HepG2 (cell line): ENCODE data around the gene CCDC8. TPM values are rescaled to one million over a fixed set of nuclear protein-coding genes. Genes with fewer than 3 reads are reported as not detected.

Experiments
- ATAC-seq: fragments of 200-7000 bp; cut with Tn5 transposase; 3 replicates; pipeline ENCODE4 v1.9.1; 2020; ENCODE audit warnings: mild to moderate bottlenecking, moderate library complexity
- BruUV-seq: library from RNA; stranded (reverse); fragments of 400-500 nt; replicated peaks from 2 replicates; lab custom pipeline; 2021; lab: Mats Ljungman, UMichigan
- CTCF ChIA-PET: fragments of 300-600 bp; formaldehyde crosslinking; extraction: SDS; loops from one replicate; lab custom pipeline; 2021; ENCODE audit warnings: low total read pairs, inconsistent platforms, low intra/inter-chr PET ratio; lab: Yijun Ruan, JAX
- POLR2A ChIA-PET: fragments of 350-600 bp; sonication (Branson Sonifier 250); formaldehyde crosslinking; loops from one replicate; lab custom pipeline; 2020; ENCODE audit warnings: antibody characterized with exemption, inconsistent platforms; lab: Yijun Ruan, JAX
- DNase-seq: peaks from one replicate; pipeline ENCODE4 v3.0.0-alpha.2; 2015; ENCODE audit warnings: low spot score
- FAIRE-seq: peaks from 3 replicates; lab custom pipeline; 2011; peaks lifted over from hg19 to GRCh38; lab: Jason Lieb, UNC
- H2AFZ ChIP-seq: one replicate; pipeline ENCODE4 v1.6.1; 2011; ENCODE audit warnings: low read length, inconsistent platforms
- H3K27ac ChIP-seq: fragments of 300-600 bp; 3 replicates; pipeline ENCODE4 v1.8.0; 2011; ENCODE audit warnings: mixed run types, mild to moderate bottlenecking, mixed read lengths, low read length, inconsistent platforms; ENCODE audit not compliant: insufficient read depth; ENCODE audit errors: extremely low read length
- H3K27me3 ChIP-seq, 2 experiments: fragments of 200-600 bp in 1 of 2; 2 replicates in 1 of 2; 3 replicates in 1 of 2; pipeline versions ENCODE4 v1.6.0 to v1.8.0; 2011; ENCODE audit warnings: low read length in 2 of 2, mild to moderate bottlenecking in 2 of 2, moderate library complexity in 2 of 2, inconsistent platforms in 1 of 2; ENCODE audit not compliant: insufficient read depth in 2 of 2, control insufficient read depth in 1 of 2
- H3K36me3 ChIP-seq, 2 experiments: fragments of 200-600 bp in 1 of 2; replicated peaks in 1 of 2; 2 replicates in 1 of 2; 3 replicates in 1 of 2; pipeline versions ENCODE4 v1.5.1 to v1.8.0; 2011; ENCODE audit warnings: low read length in 2 of 2, inconsistent platforms in 1 of 2; ENCODE audit not compliant: insufficient read depth in 2 of 2, control insufficient read depth in 1 of 2
- H3K4me1 ChIP-seq: 2 replicates; pipeline ENCODE4 v1.5.1; 2012; ENCODE audit warnings: low read length, inconsistent platforms; ENCODE audit not compliant: insufficient read depth
- H3K4me2 ChIP-seq: 2 replicates; pipeline ENCODE4 v1.6.0; 2011; ENCODE audit warnings: low read depth, low read length, inconsistent platforms
- H3K4me3 ChIP-seq, 3 experiments: fragments of 200-600 bp in 1 of 3; sonication (generic), shearing (Covaris generic) in 1 of 3; replicated peaks in 1 of 3; 2 replicates each; pipeline ENCODE4 v1.5.1; 2011 to 2016; ENCODE audit warnings: low read length in 3 of 3, inconsistent platforms in 2 of 3, low read depth in 2 of 3, mild to moderate bottlenecking in 2 of 3, control low read depth in 1 of 3, mixed read lengths in 1 of 3; ENCODE audit not compliant: insufficient read depth in 1 of 3
- H3K79me2 ChIP-seq: one replicate; pipeline ENCODE4 v1.6.1; 2011; ENCODE audit warnings: low read length, inconsistent platforms; ENCODE audit not compliant: insufficient read depth
- H3K9ac ChIP-seq: 2 replicates; pipeline ENCODE4 v1.6.0; 2011; ENCODE audit warnings: mild to moderate bottlenecking, low read depth, low read length, inconsistent platforms; ENCODE audit not compliant: insufficient read depth
- H3K9me3 ChIP-seq: 2 replicates; pipeline ENCODE4 v1.5.1; 2012; ENCODE audit warnings: mild to moderate bottlenecking, low read length
- H4K20me1 ChIP-seq: 2 replicates; pipeline ENCODE4 v1.6.0; 2011; ENCODE audit warnings: inconsistent platforms, mild to moderate bottlenecking, low read length, moderate library complexity; ENCODE audit not compliant: insufficient read depth
- CENPT ChIP-seq: sonication (generic); formaldehyde crosslinking; IDR thresholded peaks from 2 replicates; pipeline ENCODE4 v1.8.0; 2022; ENCODE audit warnings: low read depth, mild to moderate bottlenecking, moderate library complexity, missing genetic modification reagents
- NFYC ChIP-seq: IDR thresholded peaks from 2 replicates; pipeline ENCODE4 v1.6.1; 2016; ENCODE audit warnings: missing genetic modification reagents, missing compliant biosample characterization
- RAD21 ChIP-seq: fragments of 450-650 bp; formaldehyde crosslinking; IDR thresholded peaks from 2 replicates; pipeline ENCODE4 v1.5.0; 2020; ENCODE audit warnings: mild to moderate bottlenecking
- TBX3 ChIP-seq: fragments of 450-650 bp; IDR thresholded peaks from 2 replicates; pipeline ENCODE4 v1.6.1; 2017; ENCODE audit warnings: antibody characterized with exemption, mild to moderate bottlenecking, inconsistent platforms, borderline replicate concordance
- TRAFD1 ChIP-seq: sonication (generic); formaldehyde crosslinking; IDR thresholded peaks from 2 replicates; pipeline ENCODE4 v1.5.1; 2020; ENCODE audit warnings: missing genetic modification reagents, mild to moderate bottlenecking, borderline replicate concordance
- ZBTB20 ChIP-seq: sonication (generic); formaldehyde crosslinking; IDR thresholded peaks from 2 replicates; pipeline ENCODE4 v1.8.1; 2023; ENCODE audit warnings: missing genetic modification reagents, low read depth, mild to moderate bottlenecking, borderline replicate concordance
- ZFAT ChIP-seq: sonication (generic); formaldehyde crosslinking; conservative IDR thresholded peaks from 2 replicates; pipeline ENCODE4 v1.8.1; 2023; ENCODE audit warnings: missing genetic modification reagents, inconsistent platforms
- ZNF501 ChIP-seq: sonication (generic); formaldehyde crosslinking; IDR thresholded peaks from 2 replicates; pipeline ENCODE4 v1.5.1; 2020; ENCODE audit warnings: mild to moderate bottlenecking, moderate library complexity, missing genetic modification reagents
- WGBS: methylation state at CpG from one replicate; pipeline ENCODE4 v1.1.6; 2017; ENCODE audit warnings: low lambda C conversion rate; 5-methylcytosine and 5-hydroxymethylcytosine counted together
- in situ Hi-C: cut with HindIII; loops from 2 replicates; pipeline ENCODE4 v1.10.0; 2017; ENCODE audit warnings: low pct_unique_long_range_greater_than_20kb; ENCODE audit not compliant: extremely low pct_ligation_motif_present
- intact Hi-C: fragments of 100-400 bp; cut with micrococcal nuclease; formaldehyde crosslinking; loops from one replicate; pipeline ENCODE4 v1.10.0; 2022; ENCODE audit not compliant: unreplicated experiment
- polyA plus RNA-seq, 8 experiments: library from polyadenylated mRNA; depleted of rRNA in 3 of 8; stranded (reverse) in 7 of 8; unstranded in 1 of 8; fragments of >200 nt; fragmentation: Illumina TruSeq in 4 of 8; extraction: Trizol in 4 of 8; gene quantifications; 2 replicates each; pipeline versions ENCODE4 v1.2.1 to v1.2.3, GENCODE V29; 2011 to 2016; ENCODE audit warnings: low read depth in 4 of 8, missing spikeins in 1 of 8, mixed read lengths in 1 of 8; ENCODE audit not compliant: insufficient read depth in 1 of 8
- total RNA-seq, 5 experiments: library from RNA; depleted of rRNA; stranded (reverse); fragments of >200 nt; fragmentation: Illumina TruSeq; extraction: Trizol; gene quantifications; 2 replicates each; pipeline ENCODE4 v1.2.3, GENCODE V29; 2016; ENCODE audit warnings: low read depth in 1 of 5
- TF ChIP-seq, protein P1 (sequence below): sonication (generic); formaldehyde crosslinking; IDR thresholded peaks from 2 replicates; pipeline ENCODE4 v1.5.0; 2020; ENCODE audit warnings: missing genetic modification reagents
- TF ChIP-seq, protein P2 (sequence below): sonication (generic); formaldehyde crosslinking; IDR thresholded peaks from 2 replicates; pipeline ENCODE4 v1.4.0; 2020; ENCODE audit warnings: missing genetic modification reagents, mild to moderate bottlenecking, borderline replicate concordance
- TF ChIP-seq, protein P3 (sequence below): IDR thresholded peaks from 2 replicates; pipeline ENCODE4 v1.6.1; 2016; ENCODE audit warnings: low read depth

CCDC8 gene
- total and polyA plus RNA-seq, 2 of the 13 experiments (the other 11 are each of a cell fraction or from before 2014, with no cell fraction given): 0.04 TPM; not detected in 1

DNA sequence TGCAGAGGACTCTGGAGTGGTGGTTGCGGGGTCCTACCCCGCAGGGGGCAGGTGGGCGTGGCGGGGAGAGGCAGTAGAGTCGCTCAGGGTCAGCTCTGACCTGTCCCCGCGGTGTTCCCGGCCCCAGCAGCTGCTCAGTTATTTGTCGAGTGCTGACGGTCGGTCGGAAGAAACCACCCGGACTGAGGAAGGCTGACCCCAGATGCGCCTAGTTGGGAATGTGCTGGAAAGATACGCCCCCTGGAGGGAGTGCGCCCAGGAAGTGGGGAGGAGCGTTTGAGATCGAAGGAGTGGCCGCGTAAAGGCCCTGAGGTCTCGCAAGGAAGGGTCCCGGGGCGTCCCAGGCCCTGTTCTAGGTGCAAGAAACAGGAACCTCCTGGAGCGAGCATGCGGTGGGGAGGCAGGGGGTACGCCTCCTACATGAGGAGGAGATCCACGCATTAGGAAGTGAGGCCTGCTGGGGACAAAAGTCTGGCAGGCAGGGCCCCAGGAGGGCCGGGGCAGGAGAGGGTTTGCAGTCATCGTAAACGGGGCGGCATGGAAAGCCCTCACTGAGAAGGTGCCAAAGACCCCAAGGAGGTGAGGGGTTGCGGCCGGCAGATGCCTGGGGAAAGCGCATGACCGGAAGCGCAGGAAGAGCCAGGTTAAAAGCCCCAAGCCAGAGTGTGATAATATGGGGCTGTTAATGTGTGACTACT is 9.2 kb downstream of the CCDC8 start:
- no peaks in the 10 kb centered on the region for H3K9me3 ChIP-seq
- ATAC-seq: peak; percentile 80
- peak; percentile 72 for FAIRE-seq
- DNase-seq: peak; percentile 69
- peak overlapping the region; percentile 23 for H2AFZ ChIP-seq
- H3K4me3 ChIP-seq: peak overlapping the region; percentile 62 to 85 (median 76)
- H3K36me3 ChIP-seq: no peaks in the 10 kb centered on the region
- H3K27ac ChIP-seq: peak overlapping the region; percentile 86
- intact Hi-C loops: loop anchor here (5.0 kb wide), 1 partner anchor 108 kb away; no protein-coding TSS in a partner anchor
- H3K4me2 ChIP-seq: peak overlapping the region; percentile 92
- peaks cover 38% of the 10 kb centered on the region for H3K4me1 ChIP-seq
- no peaks in the 10 kb centered on the region for H4K20me1 ChIP-seq
- H3K27me3 ChIP-seq: no peaks in the 10 kb centered on the region
- CTCF ChIA-PET: interaction anchor here (1.1 to 9.2 kb wide), 3 partner anchors 8 to 110 kb away, joined by 5 to 76 read pairs (median 13); no protein-coding TSS in a partner anchor
- 1% methylated on average over 17 of the region's 36 CpGs for WGBS
- BruUV-seq: no TSS peak
- H3K79me2 ChIP-seq: no peaks in the 10 kb centered on the region
- in situ Hi-C loops: loop anchor here (5.0 kb wide), 1 partner anchor 83 kb away; no protein-coding TSS in a partner anchor
- POLR2A ChIA-PET: interaction anchor here (1.0 kb wide), 1 partner anchor 22 kb away, joined by 5 read pairs; no protein-coding TSS in a partner anchor
- peak overlapping the region; percentile 75 for H3K9ac ChIP-seq
- 0 out of 2 replicates have a peak, but pooled peaks have one; percentile 6 for TF ChIP-seq NFYC (CRISPR knock-in tag)
- TF ChIP-seq RAD21: peak; percentile 20; the same call in 1 of the 2 replicates
- TF ChIP-seq, protein P1, sequence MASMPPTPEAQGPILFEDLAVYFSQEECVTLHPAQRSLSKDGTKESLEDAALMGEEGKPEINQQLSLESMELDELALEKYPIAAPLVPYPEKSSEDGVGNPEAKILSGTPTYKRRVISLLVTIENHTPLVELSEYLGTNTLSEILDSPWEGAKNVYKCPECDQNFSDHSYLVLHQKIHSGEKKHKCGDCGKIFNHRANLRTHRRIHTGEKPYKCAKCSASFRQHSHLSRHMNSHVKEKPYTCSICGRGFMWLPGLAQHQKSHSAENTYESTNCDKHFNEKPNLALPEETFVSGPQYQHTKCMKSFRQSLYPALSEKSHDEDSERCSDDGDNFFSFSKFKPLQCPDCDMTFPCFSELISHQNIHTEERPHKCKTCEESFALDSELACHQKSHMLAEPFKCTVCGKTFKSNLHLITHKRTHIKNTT (CRISPR knock-in tag): no peak
- TF ChIP-seq TRAFD1: peak; percentile 35; the same call in 1 of the 2 replicates
- peak; percentile 82 for TF ChIP-seq ZNF501 (CRISPR knock-in tag)
- 0 out of 2 replicates have a peak, but pooled peaks have one; percentile 68 for TF ChIP-seq CENPT (CRISPR knock-in tag)
- TF ChIP-seq ZBTB20 (CRISPR knock-in tag): peak; percentile 58; the same call in 1 of the 2 replicates
- TF ChIP-seq, protein P2, sequence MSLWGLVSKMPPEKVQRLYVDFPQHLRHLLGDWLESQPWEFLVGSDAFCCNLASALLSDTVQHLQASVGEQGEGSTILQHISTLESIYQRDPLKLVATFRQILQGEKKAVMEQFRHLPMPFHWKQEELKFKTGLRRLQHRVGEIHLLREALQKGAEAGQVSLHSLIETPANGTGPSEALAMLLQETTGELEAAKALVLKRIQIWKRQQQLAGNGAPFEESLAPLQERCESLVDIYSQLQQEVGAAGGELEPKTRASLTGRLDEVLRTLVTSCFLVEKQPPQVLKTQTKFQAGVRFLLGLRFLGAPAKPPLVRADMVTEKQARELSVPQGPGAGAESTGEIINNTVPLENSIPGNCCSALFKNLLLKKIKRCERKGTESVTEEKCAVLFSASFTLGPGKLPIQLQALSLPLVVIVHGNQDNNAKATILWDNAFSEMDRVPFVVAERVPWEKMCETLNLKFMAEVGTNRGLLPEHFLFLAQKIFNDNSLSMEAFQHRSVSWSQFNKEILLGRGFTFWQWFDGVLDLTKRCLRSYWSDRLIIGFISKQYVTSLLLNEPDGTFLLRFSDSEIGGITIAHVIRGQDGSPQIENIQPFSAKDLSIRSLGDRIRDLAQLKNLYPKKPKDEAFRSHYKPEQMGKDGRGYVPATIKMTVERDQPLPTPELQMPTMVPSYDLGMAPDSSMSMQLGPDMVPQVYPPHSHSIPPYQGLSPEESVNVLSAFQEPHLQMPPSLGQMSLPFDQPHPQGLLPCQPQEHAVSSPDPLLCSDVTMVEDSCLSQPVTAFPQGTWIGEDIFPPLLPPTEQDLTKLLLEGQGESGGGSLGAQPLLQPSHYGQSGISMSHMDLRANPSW (CRISPR knock-in tag): peak; percentile 60; the same call in 1 of the 2 replicates
- TF ChIP-seq, protein P3, sequence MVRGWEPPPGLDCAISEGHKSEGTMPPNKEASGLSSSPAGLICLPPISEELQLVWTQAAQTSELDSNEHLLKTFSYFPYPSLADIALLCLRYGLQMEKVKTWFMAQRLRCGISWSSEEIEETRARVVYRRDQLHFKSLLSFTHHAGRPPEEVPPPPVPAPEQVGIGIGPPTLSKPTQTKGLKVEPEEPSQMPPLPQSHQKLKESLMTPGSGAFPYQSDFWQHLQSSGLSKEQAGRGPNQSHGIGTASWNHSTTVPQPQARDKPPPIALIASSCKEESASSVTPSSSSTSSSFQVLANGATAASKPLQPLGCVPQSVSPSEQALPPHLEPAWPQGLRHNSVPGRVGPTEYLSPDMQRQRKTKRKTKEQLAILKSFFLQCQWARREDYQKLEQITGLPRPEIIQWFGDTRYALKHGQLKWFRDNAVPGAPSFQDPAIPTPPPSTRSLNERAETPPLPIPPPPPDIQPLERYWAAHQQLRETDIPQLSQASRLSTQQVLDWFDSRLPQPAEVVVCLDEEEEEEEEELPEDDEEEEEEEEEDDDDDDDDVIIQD (CRISPR knock-in tag): peak; percentile 22; the same call in 1 of the 2 replicates
- no peak for TF ChIP-seq TBX3
- TF ChIP-seq ZFAT: no peak
